ENCODE results near the gene ZNF662. TPM values are rescaled to one million over a fixed set of nuclear protein-coding genes. Genes with fewer than 3 reads are reported as not detected.

Gene ZNF662
- total RNA-seq, 1 experiment from 2014 or later, result 2.7 TPM

- H3K4me3 Mint-ChIP-seq, result no peak overlapping the region
- ChIA-PET POLR2A (no interaction called here), CTCF (interaction anchor here (1.5 to 3.0 kb wide), 2 partner anchors 11 to 179 kb away, joined by 3 to 20 read pairs; no protein-coding TSS in a partner anchor)
- H3K4me1 Mint-ChIP-seq, result peaks cover 53% of the 10 kb centered on the region
- H3K27ac Mint-ChIP-seq, result no peak overlapping the region
- DNase-seq (ENCODE audit: low spot score) (no peak), ATAC-seq (no peak)
- no peaks in the 10 kb centered on the region for H3K27me3 Mint-ChIP-seq (ENCODE audit: low read depth)
- TF ChIP-seq NR1H2 (CRISPR knock-in tag; IDR thresholded peaks at IDR 0.05) (no peak), ZNF219 (CRISPR knock-in tag; IDR thresholded peaks at IDR 0.05; ENCODE audit: borderline replicate concordance) (no peak), USF1 (CRISPR knock-in tag; IDR thresholded peaks at IDR 0.05) (no peak), NR2C2 (CRISPR knock-in tag; IDR thresholded peaks at IDR 0.05) (no peak), FOXK1 (CRISPR knock-in tag; IDR thresholded peaks at IDR 0.05) (no peak), GABPB1 (CRISPR knock-in tag; IDR thresholded peaks at IDR 0.05) (no peak), TEAD1 (CRISPR knock-in tag; IDR thresholded peaks at IDR 0.05) (no peak), ZNF232 (CRISPR knock-in tag; IDR thresholded peaks at IDR 0.05) (no peak)
- no peaks in the 10 kb centered on the region for H3K36me3 Mint-ChIP-seq
- H3K9me3 Mint-ChIP-seq, result peaks cover 9% of the 10 kb centered on the region
Measured at GRCh38 chr3:42892807-42893206, 13.1 kb upstream of the ZNF662 start.

DNA sequence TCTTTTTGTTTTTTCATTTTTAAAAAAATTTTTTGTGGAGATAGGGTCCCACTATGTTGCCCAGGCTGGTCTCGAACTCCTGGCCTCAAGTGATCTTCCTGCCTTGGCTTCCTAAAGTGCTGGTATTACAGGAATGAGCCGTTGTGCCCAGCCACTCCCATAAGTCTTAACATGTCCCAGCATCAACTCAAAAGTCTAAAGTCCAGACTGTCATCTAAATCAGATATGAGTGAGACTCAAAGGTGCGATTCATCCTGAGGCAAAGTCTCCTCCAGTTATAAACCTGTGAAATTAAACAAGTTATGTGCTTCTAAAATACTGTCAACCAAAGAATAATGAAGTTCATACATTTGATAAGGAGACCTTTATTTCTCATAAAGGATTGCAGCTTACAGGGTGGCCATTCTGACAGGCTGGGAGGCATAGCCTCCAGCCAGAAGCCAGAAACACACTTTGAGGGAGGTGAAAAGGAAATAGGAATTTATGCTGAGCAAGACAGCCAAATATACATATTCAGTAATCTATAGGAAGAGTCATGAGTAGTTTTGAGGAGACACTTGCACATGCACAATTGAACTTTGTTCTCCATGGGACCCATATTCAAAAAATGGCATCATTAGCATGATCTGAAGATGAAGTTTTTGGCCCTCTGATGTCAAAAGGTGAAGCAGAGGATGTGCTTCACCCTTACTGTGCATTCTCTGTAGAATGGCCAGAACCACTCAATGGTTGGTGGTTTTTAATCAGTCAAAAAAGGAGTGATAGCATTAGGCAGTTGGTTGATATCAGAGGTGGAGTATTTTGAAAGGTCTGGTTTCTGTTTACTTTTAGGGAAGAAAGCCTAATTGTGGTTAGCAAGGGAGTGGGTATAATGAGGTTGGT, 11.0 kb upstream of the ZNF662 start:
- Mint-ChIP-seq H3K27ac (no peak overlapping the region), H3K4me1 (peaks cover 39% of the 10 kb centered on the region), H3K27me3 (ENCODE audit: low read depth) (no peaks in the 10 kb centered on the region), H3K4me3 (no peak overlapping the region), H3K36me3 (no peaks in the 10 kb centered on the region), H3K9me3 (peaks cover 3% of the 10 kb centered on the region)
- ATAC-seq (no peak), DNase-seq (ENCODE audit: low spot score) (no peak)
- ChIA-PET POLR2A (no interaction called here), CTCF (no interaction called here)
- no peak for TF ChIP-seq MYBL2 (CRISPR knock-in tag; IDR thresholded peaks at IDR 0.05)
- no peak for TF ChIP-seq ELF4 (CRISPR knock-in tag; IDR thresholded peaks at IDR 0.05; ENCODE audit: low read depth)
- TF ChIP-seq NFE2L1 (CRISPR knock-in tag; IDR thresholded peaks at IDR 0.05), result no peak
- TF ChIP-seq ZNF416 (CRISPR knock-in tag; IDR thresholded peaks at IDR 0.05), result no peak
- TF ChIP-seq PRRX2 (CRISPR knock-in tag; IDR thresholded peaks at IDR 0.05), result no peak
- TF ChIP-seq ZNF512 (CRISPR knock-in tag; IDR thresholded peaks at IDR 0.05; ENCODE audit: borderline replicate concordance), result no peak
- TF ChIP-seq SOX15 (CRISPR knock-in tag; IDR thresholded peaks at IDR 0.05), result no peak
- TF ChIP-seq GRHL2 (CRISPR knock-in tag; IDR thresholded peaks at IDR 0.05; ENCODE audit: insufficient replicate concordance, severe bottlenecking), result no peak
- TF ChIP-seq USF2 (CRISPR knock-in tag; IDR thresholded peaks at IDR 0.05), result no peak

DNA sequence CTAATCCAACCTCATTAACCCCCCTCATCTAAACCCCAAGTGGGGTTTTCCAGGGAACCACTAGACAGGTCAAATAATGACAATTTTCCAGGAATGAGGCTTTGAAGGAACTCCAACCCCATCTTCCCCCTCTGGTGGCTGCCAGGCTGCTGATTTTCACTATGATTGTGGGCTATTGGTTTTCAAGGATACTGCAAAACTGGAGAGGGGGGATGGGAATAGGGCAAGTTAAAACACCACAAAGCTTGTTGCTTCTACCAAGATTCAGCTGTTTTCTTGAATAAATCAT, 10.4 kb upstream of the ZNF662 start:
- no peaks in the 10 kb centered on the region for H3K27me3 Mint-ChIP-seq (ENCODE audit: low read depth)
- no peak overlapping the region for H3K27ac Mint-ChIP-seq
- no peaks in the 10 kb centered on the region for H3K36me3 Mint-ChIP-seq
- no peak overlapping the region for H3K4me3 Mint-ChIP-seq
- peaks cover 3% of the 10 kb centered on the region; the same call in 1 of the 2 replicates for H3K9me3 Mint-ChIP-seq
- no peak for ATAC-seq
- peaks cover 33% of the 10 kb centered on the region for H3K4me1 Mint-ChIP-seq
- ChIA-PET CTCF (no interaction called here), POLR2A (no interaction called here)
- TF ChIP-seq USF2 (CRISPR knock-in tag; IDR thresholded peaks at IDR 0.05) (no peak), STAT6 (CRISPR knock-in tag; conservative IDR thresholded peaks at IDR 0.05; ENCODE audit: low read depth) (no peak), FOXK1 (CRISPR knock-in tag; IDR thresholded peaks at IDR 0.05) (no peak), ZBTB43 (CRISPR knock-in tag; IDR thresholded peaks at IDR 0.05) (no peak)
- no peak for DNase-seq (ENCODE audit: low spot score)
